ENCODE data around the gene TUBB8. TPM values are rescaled to one million over a fixed set of nuclear protein-coding genes. Genes with fewer than 3 reads are reported as not detected.

TUBB8 gene
- total RNA-seq, 1 donor from 2014 or later: 0.77 TPM

- Mint-ChIP-seq H3K9me3 (ENCODE audit: low read depth) (peaks cover 15% of the 10 kb centered on the region), H3K27ac (no peak overlapping the region), H3K4me1 (ENCODE audit: low read depth) (peaks cover 11% of the 10 kb centered on the region)
Measured at GRCh38 chr10:92153-92552, 43.1 kb upstream of the TUBB8 start.

GRCh38 chr10:91313-91712 is 42.2 kb upstream of the TUBB8 start:
- H3K27me3 Mint-ChIP-seq: no peaks in the 10 kb centered on the region
- no peak overlapping the region for H3K4me3 Mint-ChIP-seq (ENCODE audit: low read depth)
- DNase-seq (ENCODE audit: low spot score, unreplicated experiment): no peak
- TF ChIP-seq CTCF (IDR thresholded peaks at IDR 0.05; ENCODE audit: unreplicated experiment): no peak
- peaks cover 11% of the 10 kb centered on the region for H3K9me3 Mint-ChIP-seq (ENCODE audit: low read depth)
- H3K36me3 Mint-ChIP-seq (ENCODE audit: insufficient read depth): peaks cover 1% of the 10 kb centered on the region
- peaks cover 11% of the 10 kb centered on the region for H3K4me1 Mint-ChIP-seq (ENCODE audit: low read depth)
- no peak overlapping the region for H3K27ac Mint-ChIP-seq

More at GRCh38 chr10:92153-92552, 43.1 kb upstream of the TUBB8 start:
- Mint-ChIP-seq H3K36me3 (ENCODE audit: insufficient read depth) (peaks cover 4% of the 10 kb centered on the region), H3K4me3 (ENCODE audit: low read depth) (no peak overlapping the region), H3K27me3 (no peaks in the 10 kb centered on the region)
- TF ChIP-seq CTCF (IDR thresholded peaks at IDR 0.05; ENCODE audit: unreplicated experiment): no peak
- no peak for DNase-seq (ENCODE audit: low spot score, unreplicated experiment)

- H3K27ac Mint-ChIP-seq: no peak overlapping the region
- H3K27me3 Mint-ChIP-seq: no peaks in the 10 kb centered on the region
- no peak for TF ChIP-seq CTCF (IDR thresholded peaks at IDR 0.05; ENCODE audit: unreplicated experiment)
- H3K9me3 Mint-ChIP-seq (ENCODE audit: low read depth): peaks cover 7% of the 10 kb centered on the region
- H3K4me1 Mint-ChIP-seq (ENCODE audit: low read depth): peaks cover 11% of the 10 kb centered on the region
- no peak for DNase-seq (ENCODE audit: low spot score, unreplicated experiment)
- no peak overlapping the region for H3K4me3 Mint-ChIP-seq (ENCODE audit: low read depth)
- H3K36me3 Mint-ChIP-seq (ENCODE audit: insufficient read depth): no peaks in the 10 kb centered on the region
Measured at GRCh38 chr10:90161-90560, 41.1 kb upstream of the TUBB8 start.

- Mint-ChIP-seq H3K27me3 (peaks cover under 1% of the 10 kb centered on the region), H3K27ac (no peak overlapping the region), H3K4me1 (ENCODE audit: low read depth) (peaks cover 13% of the 10 kb centered on the region), H3K4me3 (ENCODE audit: low read depth) (no peak overlapping the region), H3K36me3 (ENCODE audit: insufficient read depth) (no peaks in the 10 kb centered on the region), H3K9me3 (ENCODE audit: low read depth) (no peaks in the 10 kb centered on the region)
- no peak for DNase-seq (ENCODE audit: low spot score, unreplicated experiment)
- TF ChIP-seq CTCF (IDR thresholded peaks at IDR 0.05; ENCODE audit: unreplicated experiment): no peak
Measured at GRCh38 chr10:89248-89647, 40.2 kb upstream of the TUBB8 start.

GRCh38 chr10:88253-88652 is 39.2 kb upstream of the TUBB8 start:
- Mint-ChIP-seq H3K9me3 (ENCODE audit: low read depth) (no peaks in the 10 kb centered on the region), H3K4me1 (ENCODE audit: low read depth) (peaks cover 13% of the 10 kb centered on the region), H3K4me3 (ENCODE audit: low read depth) (no peak overlapping the region), H3K27ac (no peak overlapping the region), H3K27me3 (peaks cover 7% of the 10 kb centered on the region), H3K36me3 (ENCODE audit: insufficient read depth) (no peaks in the 10 kb centered on the region)
- TF ChIP-seq CTCF (IDR thresholded peaks at IDR 0.05; ENCODE audit: unreplicated experiment): no peak
- no peak for DNase-seq (ENCODE audit: low spot score, unreplicated experiment)

All from progenitor cell of endocrine pancreas (in vitro differentiated cells).